ENCODE measurements around the gene OR6J1. TPM values are rescaled to one million over a fixed set of nuclear protein-coding genes. Genes with fewer than 3 reads are reported as not detected.
"Not testable (repeated sequence)": the region's sequence is repeated elsewhere in the genome, so short reads cannot be mapped to it uniquely, and the experiment has no call there.

The OR6J1 gene
- total and polyA plus RNA-seq, 2 experiments from 2014 or later = not detected

DNA sequence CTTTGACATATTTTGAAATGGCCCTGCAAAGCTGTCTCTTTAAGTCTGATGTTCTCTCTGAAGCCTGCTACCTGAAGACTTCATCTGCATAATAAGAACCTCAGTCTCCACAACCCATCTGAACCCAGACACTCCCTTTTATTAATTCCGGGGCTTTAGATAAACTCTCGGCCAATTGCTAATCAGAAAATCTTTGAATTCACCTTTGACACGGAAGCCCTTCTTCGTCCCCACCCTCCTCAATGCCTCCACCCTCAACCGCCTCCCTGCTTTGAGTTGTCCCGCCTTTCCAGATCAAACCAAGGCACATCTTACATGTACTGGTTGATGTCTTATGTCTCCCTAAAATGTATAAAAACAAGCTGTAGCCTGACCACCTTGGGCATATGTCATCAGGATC lies 17.6 kb downstream of the OR6J1 start:
- no peak overlapping the region for H3K27ac ChIP-seq
- no peak overlapping the region for H3K4me3 ChIP-seq
- no peaks in the 10 kb centered on the region for H3K9me3 ChIP-seq (ENCODE audit: low read depth)
- no peak for DNase-seq (ENCODE audit: low read depth in 1 of 2, low spot score in 1 of 2)
- no peaks in the 10 kb centered on the region for H3K36me3 ChIP-seq
- H3K4me1 ChIP-seq (ENCODE audit: low read depth) = no peaks in the 10 kb centered on the region
- no peaks in the 10 kb centered on the region for H3K27me3 ChIP-seq
- no peak for TF ChIP-seq CTCF (IDR thresholded peaks at IDR 0.05; ENCODE audit: low read depth, low read length)

DNA sequence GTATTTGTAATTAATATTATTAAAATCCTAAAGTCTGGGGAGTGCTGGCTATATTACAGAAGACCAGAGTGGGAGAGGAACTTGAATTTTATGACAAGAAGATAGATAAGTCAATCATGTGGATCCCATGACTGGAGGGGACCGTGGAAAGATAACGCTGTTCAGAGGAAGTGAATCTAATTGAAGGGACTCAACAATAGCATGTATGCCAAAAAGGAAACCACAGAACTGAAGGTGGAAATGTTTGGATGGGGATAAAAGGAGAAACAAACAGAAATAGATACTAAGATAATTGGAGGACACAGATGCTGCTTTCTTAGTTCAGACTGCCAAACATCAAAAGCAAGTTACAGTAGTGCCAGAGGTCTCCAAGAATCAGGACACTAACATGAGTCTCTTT lies 21.1 kb downstream of the OR6J1 start:
- DNase-seq (ENCODE audit: low read depth in 1 of 2, low spot score in 1 of 2) = no peak
- TF ChIP-seq CTCF (IDR thresholded peaks at IDR 0.05; ENCODE audit: low read depth, low read length) = no peak
- H3K27me3 ChIP-seq = no peaks in the 10 kb centered on the region

DNA sequence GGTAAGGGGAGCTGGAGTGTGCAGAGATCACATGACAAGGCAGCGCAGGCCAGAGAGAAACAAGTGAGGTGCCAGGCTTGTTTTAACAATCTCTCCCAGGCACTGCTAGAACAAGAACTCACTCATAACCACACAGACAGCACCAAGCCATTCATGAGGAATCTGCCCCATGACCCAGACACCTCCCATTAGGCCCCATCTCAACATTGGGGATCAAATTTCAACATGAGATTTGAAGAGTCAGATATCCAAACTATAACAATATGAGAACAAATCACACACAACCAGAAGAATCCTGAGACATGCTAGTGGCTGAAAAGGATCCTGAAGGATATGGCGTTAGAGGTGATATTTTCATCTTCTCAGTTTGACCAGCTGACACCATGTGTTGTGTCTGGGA lies 21.9 kb downstream of the OR6J1 start:
- Histone ChIP-seq H3K27ac (no peak overlapping the region), H3K36me3 (no peaks in the 10 kb centered on the region), H3K9me3 (ENCODE audit: low read depth) (no peaks in the 10 kb centered on the region), H3K27me3 (no peaks in the 10 kb centered on the region), H3K4me1 (ENCODE audit: low read depth) (no peaks in the 10 kb centered on the region), H3K4me3 (no peak overlapping the region)
- DNase-seq (ENCODE audit: low read depth in 1 of 2, low spot score in 1 of 2) = no peak
- no peak for TF ChIP-seq CTCF (IDR thresholded peaks at IDR 0.05; ENCODE audit: low read depth, low read length)

More for the DNA sequence above, 21.1 kb downstream of the OR6J1 start:
- Histone ChIP-seq H3K27ac (no peak overlapping the region), H3K36me3 (no peaks in the 10 kb centered on the region), H3K9me3 (ENCODE audit: low read depth) (no peaks in the 10 kb centered on the region), H3K4me3 (no peak overlapping the region), H3K4me1 (ENCODE audit: low read depth) (no peaks in the 10 kb centered on the region)

- not testable (repeated sequence) for H3K9me3 ChIP-seq (ENCODE audit: low read depth); H3K4me1 ChIP-seq (ENCODE audit: low read depth); H3K27me3 ChIP-seq; H3K27ac ChIP-seq; H3K36me3 ChIP-seq; DNase-seq (ENCODE audit: low read depth in 1 of 2, low spot score in 1 of 2); H3K4me3 ChIP-seq
These were observed 28.4 kb downstream of the OR6J1 start for GRCh38 chr14:22615765-22616164.

DNA sequence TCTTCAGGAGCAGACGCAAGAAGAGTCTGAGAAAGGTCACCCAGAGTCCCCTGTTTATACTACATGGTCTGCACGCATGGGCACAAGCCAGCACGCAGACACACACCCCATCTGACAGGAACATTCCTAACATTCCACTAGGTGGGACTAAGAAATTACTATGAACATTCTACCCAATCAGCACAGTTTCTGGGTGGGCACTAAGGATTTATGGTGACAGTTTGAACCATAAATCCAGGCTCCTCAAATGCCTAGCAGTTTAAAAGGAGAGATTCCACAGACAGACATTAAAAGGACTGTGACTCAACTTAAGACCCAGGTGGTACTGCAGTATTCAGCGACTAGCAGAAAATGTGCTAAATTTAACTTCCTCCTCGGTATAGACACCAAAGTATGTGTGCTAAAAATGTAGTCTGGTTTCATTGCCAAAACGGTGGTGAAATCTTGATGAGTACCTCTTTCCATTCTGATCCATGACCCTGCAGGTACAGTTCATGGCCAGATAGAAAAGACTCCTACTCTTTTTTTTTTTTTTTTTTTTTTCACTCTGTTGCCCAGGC lies 29.8 kb downstream of the OR6J1 start:
- Histone ChIP-seq H3K9me3 (ENCODE audit: low read depth) (no peaks in the 10 kb centered on the region), H3K4me3 (no peak overlapping the region), H3K36me3 (peaks cover 13% of the 10 kb centered on the region), H3K4me1 (ENCODE audit: low read depth) (peaks cover 9% of the 10 kb centered on the region), H3K27me3 (no peaks in the 10 kb centered on the region), H3K27ac (peak overlapping the region; percentile 92)
- DNase-seq (ENCODE audit: low read depth in 1 of 2, low spot score in 1 of 2) = peak; percentile 65 to 83
- no peak for TF ChIP-seq CTCF (IDR thresholded peaks at IDR 0.05; ENCODE audit: low read depth, low read length)

DNA sequence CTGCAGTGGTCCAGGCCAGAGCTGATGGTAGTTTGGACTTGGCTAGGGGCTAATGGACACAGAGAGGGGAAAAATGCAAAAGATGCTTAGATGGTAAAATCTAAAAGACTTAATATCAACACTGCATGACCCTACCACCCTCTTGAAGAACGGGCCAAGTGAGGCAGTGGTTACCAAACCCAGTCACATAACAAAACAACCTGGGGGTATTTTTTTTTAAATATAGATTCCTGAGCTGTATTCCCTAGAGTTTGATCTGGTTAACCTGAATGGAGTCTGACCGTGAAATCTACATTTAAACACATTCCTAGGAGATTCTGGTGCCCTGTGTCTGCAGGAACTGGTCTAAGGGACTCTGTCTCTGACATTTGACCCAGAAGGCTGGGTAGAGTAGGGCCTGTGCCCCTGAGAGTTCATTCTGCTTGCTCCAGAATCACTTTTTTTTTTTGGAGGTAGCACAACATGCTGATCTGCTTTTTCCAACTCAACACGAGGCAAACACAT lies 30.4 kb downstream of the OR6J1 start:
- DNase-seq (ENCODE audit: low read depth in 1 of 2, low spot score in 1 of 2) = no peak
- no peak overlapping the region for H3K4me3 ChIP-seq
- peaks cover 16% of the 10 kb centered on the region for H3K36me3 ChIP-seq
- peaks cover 9% of the 10 kb centered on the region for H3K4me1 ChIP-seq (ENCODE audit: low read depth)
- no peaks in the 10 kb centered on the region for H3K27me3 ChIP-seq
- TF ChIP-seq CTCF (IDR thresholded peaks at IDR 0.05; ENCODE audit: low read depth, low read length) = no peak
- H3K27ac ChIP-seq = peak overlapping the region; percentile 92
- H3K9me3 ChIP-seq (ENCODE audit: low read depth) = no peaks in the 10 kb centered on the region

All from cardiac muscle cell (in vitro differentiated cells and primary cell).